Left ventricle myocardium inferior (tissue), 1 donor: Measurements from ENCODE around the gene PDE6H. TPM values are rescaled to one million over a fixed set of nuclear protein-coding genes. Genes with fewer than 3 reads are reported as not detected.

ENCODE experiments used
- DNase-seq: peaks from one replicate; pipeline ENCODE4 v3.0.0-alpha.2; 2020
- H3K27ac ChIP-seq: fragments of 200-600 bp; replicated peaks from 2 replicates; pipeline ENCODE4 v1.8.0; 2021
- H3K27me3 ChIP-seq: fragments of 200-600 bp; 2 replicates; pipeline ENCODE4 v1.8.0; 2021; ENCODE audit warnings: low read depth
- H3K36me3 ChIP-seq: fragments of 200-600 bp; 2 replicates; pipeline ENCODE4 v1.8.0; 2021
- H3K4me1 ChIP-seq: fragments of 200-600 bp; 2 replicates; pipeline ENCODE4 v1.8.0; 2021
- H3K4me3 ChIP-seq: fragments of 200-600 bp; 2 replicates; pipeline ENCODE4 v1.8.0; 2021; ENCODE audit warnings: mild to moderate bottlenecking, moderate library complexity
- H3K9me3 ChIP-seq: fragments of 200-600 bp; replicated peaks from 2 replicates; pipeline ENCODE4 v1.8.0; 2021
- intact Hi-C: fragments of 100-400 bp; cut with micrococcal nuclease; formaldehyde crosslinking; loops from one replicate; pipeline ENCODE4 v1.11.0; 2022
- total RNA-seq: library from RNA; stranded (reverse); fragmentation: NEBNext Ultra II Directional; extraction: Animal tissue kit (Norgen Biotek cat#: 25700); gene quantifications from one replicate; pipeline ENCODE4 v1.2.1, GENCODE V29; 2021
- TF ChIP-seq, protein P1 (sequence below): fragments of 200-600 bp; IDR thresholded peaks from 2 replicates; pipeline ENCODE4 v1.8.0; 2021; ENCODE audit warnings: antibody characterized with exemption, mild to moderate bottlenecking, borderline replicate concordance
- donor health status: DM: no; HTN: yes; CAD: no; lungs with severe emphysema.

PDE6H gene
- total RNA-seq, 1 donor from 2014 or later, result not detected

DNA sequence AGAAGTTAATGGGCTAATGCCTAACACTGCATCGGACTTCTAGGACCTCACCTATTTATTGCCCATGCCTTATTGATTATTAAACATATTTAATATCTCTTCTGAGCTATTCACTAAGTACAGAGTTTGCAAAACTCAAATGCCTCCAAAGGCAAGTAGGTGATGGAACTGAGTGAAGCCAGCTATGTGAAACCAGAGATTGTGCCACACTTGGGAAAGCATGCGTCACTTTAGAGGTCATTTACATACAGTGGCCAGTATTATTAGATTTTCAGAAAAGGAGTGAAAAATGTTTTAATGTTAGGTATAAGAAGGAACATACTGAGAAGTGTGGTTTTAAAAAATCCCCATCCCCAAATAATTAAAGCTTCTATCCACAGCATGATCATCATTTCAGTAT, 27.7 kb downstream of the PDE6H start:
- intact Hi-C loops, result loop anchor here (5.0 kb wide), 1 partner anchor 222 kb away; the partner anchor contains the start of gene RERG
- Histone ChIP-seq H3K27me3 (peaks cover 11% of the 10 kb centered on the region), H3K9me3 (peaks cover 3% of the 10 kb centered on the region), H3K27ac (no peak overlapping the region), H3K4me3 (no peak overlapping the region), H3K4me1 (peaks cover 17% of the 10 kb centered on the region), H3K36me3 (no peaks in the 10 kb centered on the region)
- TF ChIP-seq, protein P1, sequence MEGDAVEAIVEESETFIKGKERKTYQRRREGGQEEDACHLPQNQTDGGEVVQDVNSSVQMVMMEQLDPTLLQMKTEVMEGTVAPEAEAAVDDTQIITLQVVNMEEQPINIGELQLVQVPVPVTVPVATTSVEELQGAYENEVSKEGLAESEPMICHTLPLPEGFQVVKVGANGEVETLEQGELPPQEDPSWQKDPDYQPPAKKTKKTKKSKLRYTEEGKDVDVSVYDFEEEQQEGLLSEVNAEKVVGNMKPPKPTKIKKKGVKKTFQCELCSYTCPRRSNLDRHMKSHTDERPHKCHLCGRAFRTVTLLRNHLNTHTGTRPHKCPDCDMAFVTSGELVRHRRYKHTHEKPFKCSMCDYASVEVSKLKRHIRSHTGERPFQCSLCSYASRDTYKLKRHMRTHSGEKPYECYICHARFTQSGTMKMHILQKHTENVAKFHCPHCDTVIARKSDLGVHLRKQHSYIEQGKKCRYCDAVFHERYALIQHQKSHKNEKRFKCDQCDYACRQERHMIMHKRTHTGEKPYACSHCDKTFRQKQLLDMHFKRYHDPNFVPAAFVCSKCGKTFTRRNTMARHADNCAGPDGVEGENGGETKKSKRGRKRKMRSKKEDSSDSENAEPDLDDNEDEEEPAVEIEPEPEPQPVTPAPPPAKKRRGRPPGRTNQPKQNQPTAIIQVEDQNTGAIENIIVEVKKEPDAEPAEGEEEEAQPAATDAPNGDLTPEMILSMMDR, result no peak
- no peak for DNase-seq

DNA sequence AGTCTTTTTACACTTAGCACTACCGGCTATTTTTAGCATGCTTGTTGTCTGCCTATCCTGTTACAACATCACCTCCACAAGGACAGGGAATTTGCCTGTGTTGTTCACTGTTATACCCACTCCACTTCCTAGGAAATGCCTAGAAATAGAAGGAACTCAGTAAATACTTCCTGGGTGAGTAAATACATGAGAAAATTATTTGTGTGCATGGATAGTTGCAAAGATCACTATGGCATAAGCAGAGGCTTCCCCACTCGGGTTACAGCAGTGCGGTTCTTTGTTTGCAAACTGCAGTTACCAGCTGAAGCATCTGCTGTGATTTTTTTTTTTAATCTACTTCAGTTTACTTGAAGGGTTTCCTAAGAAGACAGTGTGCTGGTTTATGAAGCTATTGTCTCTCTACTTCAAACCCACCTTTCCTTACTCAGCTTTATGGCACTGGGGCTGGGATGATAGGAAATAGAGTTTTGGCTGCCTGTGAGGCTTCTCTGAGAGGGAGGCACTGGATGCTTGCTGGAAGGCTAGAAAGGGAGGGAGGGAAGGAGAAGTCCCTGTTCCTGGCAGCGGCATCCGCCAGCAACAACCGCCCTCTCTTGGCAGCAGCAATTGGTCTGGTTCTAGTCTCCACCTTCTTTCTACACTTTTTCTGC, 29.0 kb downstream of the PDE6H start:
- no peak overlapping the region for H3K27ac ChIP-seq
- H3K4me1 ChIP-seq, result peaks cover 16% of the 10 kb centered on the region
- TF ChIP-seq, protein P1, result no peak
- DNase-seq, result peak; percentile 39
- intact Hi-C loops, result loop anchor here (5.0 kb wide), 1 partner anchor 220 kb away; the partner anchor contains the start of gene RERG
- H3K9me3 ChIP-seq, result no peaks in the 10 kb centered on the region
- H3K4me3 ChIP-seq, result no peak overlapping the region
- H3K27me3 ChIP-seq, result peaks cover 11% of the 10 kb centered on the region
- H3K36me3 ChIP-seq, result no peaks in the 10 kb centered on the region

GRCh38 chr12:15004421-15004820, 31.6 kb downstream of the PDE6H start:
- intact Hi-C loops, result loop anchor here (5.0 kb wide), 1 partner anchor 218 kb away; the partner anchor contains the start of gene RERG
- H3K36me3 ChIP-seq, result no peaks in the 10 kb centered on the region

GRCh38 chr12:15005064-15005463, 32.2 kb downstream of the PDE6H start:
- peaks cover 22% of the 10 kb centered on the region for H3K27me3 ChIP-seq
- no peaks in the 10 kb centered on the region for H3K9me3 ChIP-seq
- H3K27ac ChIP-seq, result no peak overlapping the region
- no peak for DNase-seq
- TF ChIP-seq, protein P1, result no peak
- intact Hi-C loops, result no loop called here
- no peak overlapping the region for H3K4me3 ChIP-seq
- H3K36me3 ChIP-seq, result no peaks in the 10 kb centered on the region
- peaks cover 16% of the 10 kb centered on the region for H3K4me1 ChIP-seq

More at GRCh38 chr12:15004421-15004820, 31.6 kb downstream of the PDE6H start:
- no peak for DNase-seq
- H3K9me3 ChIP-seq, result no peaks in the 10 kb centered on the region
- no peak overlapping the region for H3K27ac ChIP-seq
- H3K4me1 ChIP-seq, result peaks cover 16% of the 10 kb centered on the region
- H3K27me3 ChIP-seq, result peaks cover 18% of the 10 kb centered on the region
- H3K4me3 ChIP-seq, result no peak overlapping the region
- TF ChIP-seq, protein P1, result no peak

DNA sequence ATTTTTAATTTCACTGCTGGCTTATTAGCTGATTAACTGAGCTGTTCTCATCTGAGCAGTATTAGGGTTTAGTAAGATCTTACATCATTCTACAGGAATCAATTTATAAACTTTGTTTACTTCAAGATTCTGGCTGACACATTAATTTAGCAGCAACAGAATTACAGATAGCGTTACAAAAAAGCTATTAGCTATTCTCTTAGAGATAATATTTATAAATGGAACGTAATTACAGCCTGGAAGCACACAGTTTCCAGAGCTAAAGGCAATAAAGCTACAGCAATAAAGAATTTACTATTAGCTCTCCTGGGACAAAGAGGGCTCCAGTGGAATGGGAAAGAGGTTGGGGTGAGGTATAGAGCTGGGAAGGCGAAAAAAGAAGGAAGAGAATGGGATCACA, 34.7 kb downstream of the PDE6H start:
- H3K9me3 ChIP-seq, result no peaks in the 10 kb centered on the region
- intact Hi-C loops, result no loop called here
- peaks cover 22% of the 10 kb centered on the region for H3K27me3 ChIP-seq
- no peak for DNase-seq
- TF ChIP-seq, protein P1, result no peak
- H3K27ac ChIP-seq, result peak overlapping the region; percentile 13
- no peak overlapping the region for H3K4me3 ChIP-seq
- H3K36me3 ChIP-seq, result no peaks in the 10 kb centered on the region
- peaks cover 1% of the 10 kb centered on the region for H3K4me1 ChIP-seq
